Gastroesophageal sphincter (tissue), 3 donors: ENCODE data around the gene PRKACG.

Experiments
- POLR2A ChIP-seq, 2 donors: fragments of 450-650 bp; IDR thresholded peaks; one replicate each; pipeline ENCODE4 v1.6.1; 2017; ENCODE audit warnings: antibody characterized with exemption in 2 of 2, mild to moderate bottlenecking in 2 of 2, moderate library complexity in 1 of 2
- TF ChIP-seq, protein P1 (sequence below), 4 experiments: fragments of 200-600 bp in 2 of 4; fragments of 450-650 bp in 2 of 4; sonication (generic) in 1 of 4; IDR thresholded peaks; one replicate each; pipeline ENCODE4 v1.5.1; 2017 to 2019; ENCODE audit warnings: antibody characterized with exemption in 4 of 4, mild to moderate bottlenecking in 2 of 4, moderate library complexity in 2 of 4

GRCh38 chr9:69049094-69049493 is 35.2 kb upstream of the PRKACG start:
- TF ChIP-seq, protein P1, sequence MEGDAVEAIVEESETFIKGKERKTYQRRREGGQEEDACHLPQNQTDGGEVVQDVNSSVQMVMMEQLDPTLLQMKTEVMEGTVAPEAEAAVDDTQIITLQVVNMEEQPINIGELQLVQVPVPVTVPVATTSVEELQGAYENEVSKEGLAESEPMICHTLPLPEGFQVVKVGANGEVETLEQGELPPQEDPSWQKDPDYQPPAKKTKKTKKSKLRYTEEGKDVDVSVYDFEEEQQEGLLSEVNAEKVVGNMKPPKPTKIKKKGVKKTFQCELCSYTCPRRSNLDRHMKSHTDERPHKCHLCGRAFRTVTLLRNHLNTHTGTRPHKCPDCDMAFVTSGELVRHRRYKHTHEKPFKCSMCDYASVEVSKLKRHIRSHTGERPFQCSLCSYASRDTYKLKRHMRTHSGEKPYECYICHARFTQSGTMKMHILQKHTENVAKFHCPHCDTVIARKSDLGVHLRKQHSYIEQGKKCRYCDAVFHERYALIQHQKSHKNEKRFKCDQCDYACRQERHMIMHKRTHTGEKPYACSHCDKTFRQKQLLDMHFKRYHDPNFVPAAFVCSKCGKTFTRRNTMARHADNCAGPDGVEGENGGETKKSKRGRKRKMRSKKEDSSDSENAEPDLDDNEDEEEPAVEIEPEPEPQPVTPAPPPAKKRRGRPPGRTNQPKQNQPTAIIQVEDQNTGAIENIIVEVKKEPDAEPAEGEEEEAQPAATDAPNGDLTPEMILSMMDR (IDR thresholded peaks at IDR 0.05) = no peak
- TF ChIP-seq POLR2A (IDR thresholded peaks at IDR 0.05) = no peak
